Measurements from ENCODE around the gene CTNNA3. TPM values are rescaled to one million over a fixed set of nuclear protein-coding genes. Genes with fewer than 3 reads are reported as not detected.

CTNNA3 gene
- total RNA-seq, 1 donor from 2014 or later: 0.92 TPM

DNA sequence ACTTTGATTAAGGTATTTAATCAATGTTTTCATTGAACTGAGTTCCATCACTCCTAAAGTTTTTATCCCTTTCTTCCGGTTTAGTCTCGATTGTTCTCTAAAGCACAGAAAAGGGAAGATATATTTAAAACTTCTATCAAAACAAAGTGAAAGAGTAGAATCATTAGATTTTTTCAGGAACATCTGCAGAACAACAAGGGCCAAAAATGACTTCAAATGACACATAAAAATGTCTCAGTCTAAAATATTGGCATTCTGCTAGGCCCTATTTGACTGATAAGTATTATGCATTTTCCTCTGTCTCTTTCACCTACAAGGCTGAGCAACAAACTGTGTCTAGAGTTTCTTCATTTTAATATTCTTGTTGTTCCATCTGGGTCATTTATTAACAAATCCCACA, 1669.7 kb downstream of the CTNNA3 start:
- Mint-ChIP-seq H3K27me3 (ENCODE audit: low read depth) (no peaks in the 10 kb centered on the region), H3K4me1 (ENCODE audit: low read depth) (no peaks in the 10 kb centered on the region)

DNA sequence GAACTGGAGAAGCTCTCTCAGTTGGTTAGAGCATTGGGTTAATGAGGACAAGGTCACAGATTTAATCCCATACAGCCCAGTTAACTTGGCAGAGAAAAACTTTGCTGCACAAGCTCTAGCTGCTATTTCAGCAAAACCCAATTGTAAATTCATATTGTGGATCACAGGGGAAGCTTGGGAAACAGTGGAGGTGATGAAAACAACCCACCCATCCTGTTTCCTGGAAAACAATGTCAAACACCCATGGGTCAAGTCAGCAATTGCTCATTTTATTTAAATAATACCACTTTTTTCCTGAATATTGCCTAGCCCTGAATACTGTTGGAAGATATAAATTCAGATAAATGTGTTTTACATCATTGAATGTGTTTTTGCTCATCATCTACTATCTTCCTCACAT, 1670.8 kb downstream of the CTNNA3 start:
- TF ChIP-seq, protein P1, sequence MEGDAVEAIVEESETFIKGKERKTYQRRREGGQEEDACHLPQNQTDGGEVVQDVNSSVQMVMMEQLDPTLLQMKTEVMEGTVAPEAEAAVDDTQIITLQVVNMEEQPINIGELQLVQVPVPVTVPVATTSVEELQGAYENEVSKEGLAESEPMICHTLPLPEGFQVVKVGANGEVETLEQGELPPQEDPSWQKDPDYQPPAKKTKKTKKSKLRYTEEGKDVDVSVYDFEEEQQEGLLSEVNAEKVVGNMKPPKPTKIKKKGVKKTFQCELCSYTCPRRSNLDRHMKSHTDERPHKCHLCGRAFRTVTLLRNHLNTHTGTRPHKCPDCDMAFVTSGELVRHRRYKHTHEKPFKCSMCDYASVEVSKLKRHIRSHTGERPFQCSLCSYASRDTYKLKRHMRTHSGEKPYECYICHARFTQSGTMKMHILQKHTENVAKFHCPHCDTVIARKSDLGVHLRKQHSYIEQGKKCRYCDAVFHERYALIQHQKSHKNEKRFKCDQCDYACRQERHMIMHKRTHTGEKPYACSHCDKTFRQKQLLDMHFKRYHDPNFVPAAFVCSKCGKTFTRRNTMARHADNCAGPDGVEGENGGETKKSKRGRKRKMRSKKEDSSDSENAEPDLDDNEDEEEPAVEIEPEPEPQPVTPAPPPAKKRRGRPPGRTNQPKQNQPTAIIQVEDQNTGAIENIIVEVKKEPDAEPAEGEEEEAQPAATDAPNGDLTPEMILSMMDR (IDR thresholded peaks at IDR 0.05): no peak
- Mint-ChIP-seq H3K27me3 (ENCODE audit: low read depth) (no peaks in the 10 kb centered on the region), H3K4me1 (ENCODE audit: low read depth) (no peaks in the 10 kb centered on the region), H3K36me3 (ENCODE audit: low read depth) (no peaks in the 10 kb centered on the region), H3K4me3 (ENCODE audit: unreplicated experiment) (no peak overlapping the region), H3K27ac (ENCODE audit: unreplicated experiment) (no peak overlapping the region), H3K9me3 (ENCODE audit: low read depth) (no peaks in the 10 kb centered on the region)
- DNase-seq (ENCODE audit: low spot score): no peak

More for the DNA sequence above, 1669.7 kb downstream of the CTNNA3 start:
- Mint-ChIP-seq H3K27ac (ENCODE audit: unreplicated experiment) (no peak overlapping the region), H3K4me3 (ENCODE audit: unreplicated experiment) (no peak overlapping the region), H3K9me3 (ENCODE audit: low read depth) (peaks cover 7% of the 10 kb centered on the region), H3K36me3 (ENCODE audit: low read depth) (no peaks in the 10 kb centered on the region)
- TF ChIP-seq, protein P1 (IDR thresholded peaks at IDR 0.05): no peak
- DNase-seq (ENCODE audit: low spot score): no peak

DNA sequence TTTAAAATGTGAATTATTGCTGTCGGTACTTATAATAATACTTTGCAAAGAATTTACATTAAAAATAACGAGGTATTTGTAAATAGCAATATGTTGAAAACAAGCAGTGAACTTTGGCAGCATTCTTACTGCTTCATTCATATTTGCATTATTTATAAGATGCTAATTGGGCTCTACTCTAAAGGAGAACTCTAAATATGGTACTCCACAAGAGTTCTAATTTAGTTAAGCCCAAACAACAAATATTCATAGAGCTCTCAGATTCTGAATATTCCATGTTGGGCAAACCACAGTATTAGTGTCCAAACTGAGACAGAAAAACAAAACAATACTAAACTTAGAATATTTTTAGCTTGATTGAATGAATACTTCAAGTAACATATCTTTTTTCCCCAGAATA, 1674.6 kb downstream of the CTNNA3 start:
- no peaks in the 10 kb centered on the region for H3K36me3 Mint-ChIP-seq (ENCODE audit: low read depth)
- H3K27ac Mint-ChIP-seq (ENCODE audit: unreplicated experiment): no peak overlapping the region
- no peaks in the 10 kb centered on the region for H3K4me1 Mint-ChIP-seq (ENCODE audit: low read depth)
- H3K9me3 Mint-ChIP-seq (ENCODE audit: low read depth): no peaks in the 10 kb centered on the region
- TF ChIP-seq, protein P1 (IDR thresholded peaks at IDR 0.05): no peak
- no peak for DNase-seq (ENCODE audit: low spot score)
- H3K27me3 Mint-ChIP-seq (ENCODE audit: low read depth): no peaks in the 10 kb centered on the region
- no peak overlapping the region for H3K4me3 Mint-ChIP-seq (ENCODE audit: unreplicated experiment)

DNA sequence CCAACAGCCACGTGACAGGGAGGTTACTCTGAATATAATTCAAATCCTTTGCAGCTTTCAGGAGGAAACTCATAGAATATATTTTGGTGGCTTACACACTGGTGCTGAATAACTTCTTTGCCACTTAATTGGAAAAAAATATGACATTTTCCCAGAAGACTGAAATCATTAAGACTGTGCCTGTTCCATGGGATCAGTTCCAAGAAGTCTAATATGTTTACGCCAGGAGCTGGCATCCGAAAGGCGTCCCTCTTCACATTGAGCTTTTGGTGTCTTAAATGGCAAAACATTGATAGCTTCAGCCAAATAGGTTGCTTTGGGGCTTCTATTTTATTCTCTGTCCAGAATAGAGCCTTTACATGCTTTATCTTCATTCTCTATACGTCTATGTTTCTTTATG, 1687.8 kb downstream of the CTNNA3 start:
- TF ChIP-seq, protein P1 (IDR thresholded peaks at IDR 0.05): no peak
- H3K27ac Mint-ChIP-seq (ENCODE audit: unreplicated experiment): no peak overlapping the region
- H3K4me1 Mint-ChIP-seq (ENCODE audit: low read depth): no peaks in the 10 kb centered on the region
- H3K27me3 Mint-ChIP-seq (ENCODE audit: low read depth): peaks cover 3% of the 10 kb centered on the region
- DNase-seq (ENCODE audit: low spot score): no peak
- H3K36me3 Mint-ChIP-seq (ENCODE audit: low read depth): no peaks in the 10 kb centered on the region
- H3K9me3 Mint-ChIP-seq (ENCODE audit: low read depth): peaks cover 3% of the 10 kb centered on the region
- no peak overlapping the region for H3K4me3 Mint-ChIP-seq (ENCODE audit: unreplicated experiment)

DNA sequence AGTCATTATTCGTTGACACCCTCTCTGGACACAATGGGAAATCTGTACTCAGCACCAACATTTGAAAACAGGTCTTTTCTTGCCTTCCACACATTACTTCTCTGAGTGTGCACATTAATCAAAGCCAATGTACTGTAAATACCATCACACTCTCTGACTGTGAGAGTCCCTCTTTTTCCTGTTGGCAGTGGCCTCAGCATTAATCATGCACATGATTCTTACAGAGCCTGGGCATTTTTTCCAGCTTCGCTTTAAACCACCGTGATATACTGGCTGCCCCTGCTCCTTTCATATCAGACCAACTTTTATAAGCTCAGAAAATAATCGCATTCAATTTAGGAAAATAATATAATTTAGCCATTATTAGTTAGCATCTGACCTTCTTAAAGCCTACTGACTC, 1689.6 kb downstream of the CTNNA3 start:
- Mint-ChIP-seq H3K36me3 (ENCODE audit: low read depth) (no peaks in the 10 kb centered on the region), H3K9me3 (ENCODE audit: low read depth) (peaks cover 3% of the 10 kb centered on the region), H3K4me1 (ENCODE audit: low read depth) (no peaks in the 10 kb centered on the region), H3K27ac (ENCODE audit: unreplicated experiment) (no peak overlapping the region), H3K27me3 (ENCODE audit: low read depth) (peaks cover 8% of the 10 kb centered on the region), H3K4me3 (ENCODE audit: unreplicated experiment) (no peak overlapping the region)
- TF ChIP-seq, protein P1 (IDR thresholded peaks at IDR 0.05): no peak
- no peak for DNase-seq (ENCODE audit: low spot score)
